Measurements from ENCODE around the gene CD109.

The CD109 gene

DNA sequence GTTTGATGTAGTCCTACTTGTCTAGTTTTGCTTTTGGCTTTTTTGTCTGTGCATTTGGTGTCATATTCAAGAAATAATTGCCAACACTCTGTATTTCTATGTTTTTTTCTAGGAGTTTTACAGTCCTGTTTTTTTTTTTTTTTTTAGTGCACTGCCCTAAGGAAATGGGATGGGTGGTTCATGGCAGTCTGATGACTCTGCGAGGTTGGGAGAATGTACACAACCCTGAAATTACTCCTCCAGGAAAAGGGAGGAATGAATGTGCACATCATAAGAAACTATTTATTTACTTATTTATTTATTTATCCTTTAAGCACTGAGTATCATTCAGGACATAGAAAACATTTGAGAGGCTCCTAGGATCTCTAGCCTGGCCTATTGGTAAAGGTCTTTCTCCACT, 27.0 kb upstream of the CD109 start:
- Histone ChIP-seq H2BK12ac (ENCODE audit: low read length) (no peak overlapping the region), H2BK5ac (ENCODE audit: low read length) (no peak overlapping the region), H4K8ac (ENCODE audit: low read depth, low read length) (no peak overlapping the region), H3K4me3 (ENCODE audit: low read length in 2 of 2) (no peak overlapping the region), H3K4ac (ENCODE audit: low read length) (no peak overlapping the region), H3K9me3 (replicated peaks in 1 of 2; ENCODE audit: control insufficient read depth in 2 of 2, insufficient read depth in 1 of 2, low read depth in 1 of 2, low read length in 2 of 2) (no peaks in the 10 kb centered on the region), H3K27me3 (ENCODE audit: control insufficient read depth in 3 of 3, insufficient read depth in 3 of 3, low read depth in 1 of 3, low read length in 3 of 3) (peaks cover 0 to 3% (median 0%) of the 10 kb centered on the region in 3 experiments), H3K14ac (ENCODE audit: low read length) (no peak overlapping the region), H3K9ac (ENCODE audit: low read depth, low read length, poor library complexity) (no peak overlapping the region), H3K79me1 (ENCODE audit: low read depth, low read length) (no peaks in the 10 kb centered on the region), H2AK5ac (ENCODE audit: low read depth, low read length) (no peak overlapping the region), H2BK15ac (ENCODE audit: low read length) (no peak overlapping the region), H3K18ac (ENCODE audit: low read length) (no peak overlapping the region), H4K91ac (ENCODE audit: low read depth, low read length, poor library complexity) (no peak overlapping the region), H2BK120ac (ENCODE audit: low read depth, low read length) (no peak overlapping the region), H2AFZ (ENCODE audit: low read length) (no peak overlapping the region), H3K4me2 (ENCODE audit: insufficient read depth, low read length, poor library complexity, severe bottlenecking) (no peak overlapping the region), H3K23ac (ENCODE audit: low read depth, low read length, poor library complexity) (no peak overlapping the region), H3K27ac (replicated peaks; ENCODE audit: low read length) (no peak overlapping the region), H3K4me1 (ENCODE audit: control insufficient read depth in 2 of 2, insufficient read depth in 1 of 2, low read depth in 1 of 2, low read length in 2 of 2) (no peaks in the 10 kb centered on the region), H3K36me3 (replicated peaks in 1 of 2; ENCODE audit: control insufficient read depth in 2 of 2, insufficient read depth in 2 of 2, low read length in 2 of 2) (no peaks in the 10 kb centered on the region)
- DNase-seq (ENCODE audit: low spot score): no peak
- WGBS, 2 donors (ENCODE audit: extremely low coverage in 2 of 2, insufficient read length in 2 of 2, insufficient replicate concordance in 1 of 2): no CpG with 5 or more reads among the region's 1 CpG

DNA sequence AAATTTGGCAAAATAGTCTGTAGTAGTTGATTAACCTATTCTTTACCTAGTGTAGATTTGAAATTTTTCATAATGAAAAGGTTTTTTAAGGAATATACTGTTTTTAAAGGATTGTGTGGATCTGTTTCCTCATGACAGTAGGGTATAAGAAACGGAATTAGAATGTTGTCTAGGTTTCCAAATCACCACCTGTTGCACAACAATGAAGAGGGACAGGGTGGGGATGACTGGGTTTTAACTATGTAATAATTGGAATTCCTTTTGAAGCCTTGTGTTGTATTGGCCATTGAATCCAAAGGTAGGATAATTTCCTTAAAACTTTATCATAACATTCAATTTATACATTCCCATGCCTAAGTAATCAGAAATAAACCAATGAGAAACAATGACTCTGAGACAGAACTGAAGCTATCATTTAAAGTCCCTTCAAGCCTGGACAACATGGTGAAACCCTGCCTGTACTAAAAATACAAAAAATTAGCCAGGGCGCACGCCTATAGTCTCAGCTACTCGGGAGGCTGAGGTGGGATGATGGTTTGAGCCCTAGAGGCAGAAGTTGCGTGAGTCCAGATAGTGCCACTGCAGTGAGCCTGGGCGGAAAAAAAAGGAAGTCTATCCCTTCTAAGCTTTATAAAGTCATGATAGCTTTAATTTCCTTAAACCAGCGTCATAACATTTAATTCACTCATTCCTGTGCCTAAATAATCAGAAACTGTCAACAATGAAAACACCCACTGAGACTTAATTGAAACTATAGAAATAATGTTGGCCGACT, 23.9 kb upstream of the CD109 start:
- no peak for DNase-seq (ENCODE audit: low spot score)
- Histone ChIP-seq H3K14ac (ENCODE audit: low read length) (no peak overlapping the region), H3K18ac (ENCODE audit: low read length) (no peak overlapping the region), H3K79me1 (ENCODE audit: low read depth, low read length) (no peaks in the 10 kb centered on the region), H3K9ac (ENCODE audit: low read depth, low read length, poor library complexity) (no peak overlapping the region), H2BK120ac (ENCODE audit: low read depth, low read length) (no peak overlapping the region), H4K91ac (ENCODE audit: low read depth, low read length, poor library complexity) (no peak overlapping the region), H3K4me3 (ENCODE audit: low read length in 2 of 2) (no peak overlapping the region), H3K27me3 (ENCODE audit: control insufficient read depth in 3 of 3, insufficient read depth in 3 of 3, low read depth in 1 of 3, low read length in 3 of 3) (peaks cover 0 to 3% (median 0%) of the 10 kb centered on the region in 3 experiments), H2AK5ac (ENCODE audit: low read depth, low read length) (no peak overlapping the region), H3K27ac (replicated peaks; ENCODE audit: low read length) (no peak overlapping the region), H4K8ac (ENCODE audit: low read depth, low read length) (no peak overlapping the region), H2BK5ac (ENCODE audit: low read length) (no peak overlapping the region), H3K23ac (ENCODE audit: low read depth, low read length, poor library complexity) (no peak overlapping the region), H2BK12ac (ENCODE audit: low read length) (no peak overlapping the region), H2AFZ (ENCODE audit: low read length) (no peak overlapping the region), H2BK15ac (ENCODE audit: low read length) (no peak overlapping the region), H3K36me3 (replicated peaks in 1 of 2; ENCODE audit: control insufficient read depth in 2 of 2, insufficient read depth in 2 of 2, low read length in 2 of 2) (no peaks in the 10 kb centered on the region), H3K4me2 (ENCODE audit: insufficient read depth, low read length, poor library complexity, severe bottlenecking) (no peak overlapping the region), H3K9me3 (replicated peaks in 1 of 2; ENCODE audit: control insufficient read depth in 2 of 2, insufficient read depth in 1 of 2, low read depth in 1 of 2, low read length in 2 of 2) (no peaks in the 10 kb centered on the region), H3K4ac (ENCODE audit: low read length) (no peak overlapping the region), H3K4me1 (ENCODE audit: control insufficient read depth in 2 of 2, insufficient read depth in 1 of 2, low read depth in 1 of 2, low read length in 2 of 2) (no peaks in the 10 kb centered on the region)
- no CpG with 5 or more reads among the region's 8 CpGs for WGBS, 2 donors (ENCODE audit: extremely low coverage in 2 of 2, insufficient read length in 2 of 2, insufficient replicate concordance in 1 of 2)

DNA sequence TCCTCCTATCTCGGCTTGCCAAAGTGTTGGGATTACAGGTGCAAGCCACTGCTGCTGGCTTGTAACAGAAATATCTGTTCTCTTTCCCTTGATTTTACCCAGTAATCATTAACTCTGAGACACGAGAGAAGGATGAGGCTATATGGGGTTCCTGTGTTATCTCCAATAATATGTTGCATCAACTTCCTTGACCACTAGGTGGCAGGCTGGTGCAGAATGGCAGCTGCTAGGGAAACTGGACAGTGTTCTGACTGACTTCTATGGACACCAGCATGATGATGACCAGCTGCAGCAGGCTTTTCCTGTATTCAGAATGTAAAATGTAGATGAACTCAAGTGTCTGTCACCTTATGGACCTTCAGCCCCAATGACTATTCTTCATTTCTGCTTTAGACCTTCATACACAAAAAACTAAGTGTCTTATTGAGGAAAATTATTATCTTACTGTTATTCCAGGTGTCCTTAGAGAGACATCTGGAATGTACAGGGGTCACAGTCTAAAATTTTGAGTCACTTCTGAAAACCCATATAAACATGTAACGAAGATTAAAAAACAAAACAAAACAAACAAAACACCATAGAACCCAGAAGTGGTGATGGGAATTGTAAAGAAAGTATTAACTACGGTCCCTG, 20.4 kb upstream of the CD109 start:
- no CpG with 5 or more reads among the region's 4 CpGs for WGBS, 2 donors (ENCODE audit: extremely low coverage in 2 of 2, insufficient read length in 2 of 2, insufficient replicate concordance in 1 of 2)
- peak; percentile 75 for DNase-seq (ENCODE audit: low spot score)

DNA sequence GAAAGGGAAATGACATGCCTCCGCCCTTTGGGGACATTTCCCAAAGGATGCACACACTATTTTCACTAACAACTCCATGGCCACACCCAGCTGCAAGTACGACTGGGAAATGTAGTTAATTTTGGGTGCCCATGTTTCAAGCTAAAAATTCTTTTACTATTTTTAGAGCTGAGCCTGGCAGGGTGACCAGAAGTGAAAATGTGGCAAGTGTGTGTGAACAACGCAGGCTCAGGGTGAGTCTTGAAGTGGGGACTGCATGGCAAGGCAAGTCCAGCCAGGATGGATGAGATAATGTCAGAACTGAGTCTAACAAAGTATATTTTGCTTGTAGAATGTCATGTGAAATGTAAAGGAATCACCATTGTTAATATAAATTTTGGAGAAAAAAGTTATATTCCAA, 17.0 kb upstream of the CD109 start:
- Histone ChIP-seq H3K9me3 (replicated peaks in 1 of 2; ENCODE audit: control insufficient read depth in 2 of 2, insufficient read depth in 1 of 2, low read depth in 1 of 2, low read length in 2 of 2) (no peaks in the 10 kb centered on the region), H3K27me3 (ENCODE audit: control insufficient read depth in 3 of 3, insufficient read depth in 3 of 3, low read depth in 1 of 3, low read length in 3 of 3) (no peaks in the 10 kb centered on the region), H3K23ac (ENCODE audit: low read depth, low read length, poor library complexity) (no peak overlapping the region), H2BK120ac (ENCODE audit: low read depth, low read length) (no peak overlapping the region), H3K4ac (ENCODE audit: low read length) (no peak overlapping the region), H2BK15ac (ENCODE audit: low read length) (no peak overlapping the region), H2AK5ac (ENCODE audit: low read depth, low read length) (no peak overlapping the region), H3K4me1 (ENCODE audit: control insufficient read depth in 2 of 2, insufficient read depth in 1 of 2, low read depth in 1 of 2, low read length in 2 of 2) (no peaks in the 10 kb centered on the region), H4K8ac (ENCODE audit: low read depth, low read length) (no peak overlapping the region), H3K18ac (ENCODE audit: low read length) (no peak overlapping the region), H3K27ac (replicated peaks; ENCODE audit: low read length) (no peak overlapping the region), H3K36me3 (replicated peaks in 1 of 2; ENCODE audit: control insufficient read depth in 2 of 2, insufficient read depth in 2 of 2, low read length in 2 of 2) (no peaks in the 10 kb centered on the region), H2BK5ac (ENCODE audit: low read length) (no peak overlapping the region), H2AFZ (ENCODE audit: low read length) (no peak overlapping the region), H3K14ac (ENCODE audit: low read length) (no peak overlapping the region), H3K9ac (ENCODE audit: low read depth, low read length, poor library complexity) (no peak overlapping the region), H3K4me2 (ENCODE audit: insufficient read depth, low read length, poor library complexity, severe bottlenecking) (no peak overlapping the region), H2BK12ac (ENCODE audit: low read length) (no peak overlapping the region), H3K4me3 (ENCODE audit: low read length in 2 of 2) (no peak overlapping the region), H4K91ac (ENCODE audit: low read depth, low read length, poor library complexity) (no peak overlapping the region), H3K79me1 (ENCODE audit: low read depth, low read length) (no peaks in the 10 kb centered on the region)
- no CpG with 5 or more reads among the region's 3 CpGs for WGBS, 2 donors (ENCODE audit: extremely low coverage in 2 of 2, insufficient read length in 2 of 2, insufficient replicate concordance in 1 of 2)
- no peak for DNase-seq (ENCODE audit: low spot score)

More for the DNA sequence above, 20.4 kb upstream of the CD109 start:
- H2BK5ac ChIP-seq (ENCODE audit: low read length): no peak overlapping the region
- H3K4me1 ChIP-seq (ENCODE audit: control insufficient read depth in 2 of 2, insufficient read depth in 1 of 2, low read depth in 1 of 2, low read length in 2 of 2): no peaks in the 10 kb centered on the region
- no peak overlapping the region for H3K27ac ChIP-seq (replicated peaks; ENCODE audit: low read length)
- H2BK120ac ChIP-seq (ENCODE audit: low read depth, low read length): no peak overlapping the region
- no peak overlapping the region for H3K18ac ChIP-seq (ENCODE audit: low read length)
- H2AFZ ChIP-seq (ENCODE audit: low read length): no peak overlapping the region
- H3K14ac ChIP-seq (ENCODE audit: low read length): no peak overlapping the region
- H3K9ac ChIP-seq (ENCODE audit: low read depth, low read length, poor library complexity): no peak overlapping the region
- H3K4me3 ChIP-seq (ENCODE audit: low read length in 2 of 2): no peak overlapping the region
- H3K23ac ChIP-seq (ENCODE audit: low read depth, low read length, poor library complexity): no peak overlapping the region
- H3K36me3 ChIP-seq (replicated peaks in 1 of 2; ENCODE audit: control insufficient read depth in 2 of 2, insufficient read depth in 2 of 2, low read length in 2 of 2): no peaks in the 10 kb centered on the region
- no peaks in the 10 kb centered on the region for H3K79me1 ChIP-seq (ENCODE audit: low read depth, low read length)
- H2BK15ac ChIP-seq (ENCODE audit: low read length): no peak overlapping the region
- H4K91ac ChIP-seq (ENCODE audit: low read depth, low read length, poor library complexity): no peak overlapping the region
- H2BK12ac ChIP-seq (ENCODE audit: low read length): no peak overlapping the region
- H3K4me2 ChIP-seq (ENCODE audit: insufficient read depth, low read length, poor library complexity, severe bottlenecking): no peak overlapping the region
- H2AK5ac ChIP-seq (ENCODE audit: low read depth, low read length): no peak overlapping the region
- no peak overlapping the region for H3K4ac ChIP-seq (ENCODE audit: low read length)
- H4K8ac ChIP-seq (ENCODE audit: low read depth, low read length): no peak overlapping the region
- H3K9me3 ChIP-seq (replicated peaks in 1 of 2; ENCODE audit: control insufficient read depth in 2 of 2, insufficient read depth in 1 of 2, low read depth in 1 of 2, low read length in 2 of 2): no peaks in the 10 kb centered on the region
- no peaks in the 10 kb centered on the region for H3K27me3 ChIP-seq (ENCODE audit: control insufficient read depth in 3 of 3, insufficient read depth in 3 of 3, low read depth in 1 of 3, low read length in 3 of 3)
